VCaP (cell line): ENCODE measurements around the gene GIPR.

Experiments
- H3K27ac ChIP-seq: fragments of 450-650 bp; 2 replicates; pipeline ENCODE4 v1.5.1; 2017
- TF ChIP-seq, protein P1 (sequence below): fragments of 450-650 bp; conservative IDR thresholded peaks from 2 replicates; pipeline ENCODE4 v1.5.1; 2017; ENCODE audit warnings: mild to moderate bottlenecking, moderate library complexity

Gene GIPR

GRCh38 chr19:45664575-45664974 lies 3.4 kb upstream of the GIPR start:
- no peak overlapping the region for H3K27ac ChIP-seq
- TF ChIP-seq, protein P1, sequence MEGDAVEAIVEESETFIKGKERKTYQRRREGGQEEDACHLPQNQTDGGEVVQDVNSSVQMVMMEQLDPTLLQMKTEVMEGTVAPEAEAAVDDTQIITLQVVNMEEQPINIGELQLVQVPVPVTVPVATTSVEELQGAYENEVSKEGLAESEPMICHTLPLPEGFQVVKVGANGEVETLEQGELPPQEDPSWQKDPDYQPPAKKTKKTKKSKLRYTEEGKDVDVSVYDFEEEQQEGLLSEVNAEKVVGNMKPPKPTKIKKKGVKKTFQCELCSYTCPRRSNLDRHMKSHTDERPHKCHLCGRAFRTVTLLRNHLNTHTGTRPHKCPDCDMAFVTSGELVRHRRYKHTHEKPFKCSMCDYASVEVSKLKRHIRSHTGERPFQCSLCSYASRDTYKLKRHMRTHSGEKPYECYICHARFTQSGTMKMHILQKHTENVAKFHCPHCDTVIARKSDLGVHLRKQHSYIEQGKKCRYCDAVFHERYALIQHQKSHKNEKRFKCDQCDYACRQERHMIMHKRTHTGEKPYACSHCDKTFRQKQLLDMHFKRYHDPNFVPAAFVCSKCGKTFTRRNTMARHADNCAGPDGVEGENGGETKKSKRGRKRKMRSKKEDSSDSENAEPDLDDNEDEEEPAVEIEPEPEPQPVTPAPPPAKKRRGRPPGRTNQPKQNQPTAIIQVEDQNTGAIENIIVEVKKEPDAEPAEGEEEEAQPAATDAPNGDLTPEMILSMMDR: no peak

DNA sequence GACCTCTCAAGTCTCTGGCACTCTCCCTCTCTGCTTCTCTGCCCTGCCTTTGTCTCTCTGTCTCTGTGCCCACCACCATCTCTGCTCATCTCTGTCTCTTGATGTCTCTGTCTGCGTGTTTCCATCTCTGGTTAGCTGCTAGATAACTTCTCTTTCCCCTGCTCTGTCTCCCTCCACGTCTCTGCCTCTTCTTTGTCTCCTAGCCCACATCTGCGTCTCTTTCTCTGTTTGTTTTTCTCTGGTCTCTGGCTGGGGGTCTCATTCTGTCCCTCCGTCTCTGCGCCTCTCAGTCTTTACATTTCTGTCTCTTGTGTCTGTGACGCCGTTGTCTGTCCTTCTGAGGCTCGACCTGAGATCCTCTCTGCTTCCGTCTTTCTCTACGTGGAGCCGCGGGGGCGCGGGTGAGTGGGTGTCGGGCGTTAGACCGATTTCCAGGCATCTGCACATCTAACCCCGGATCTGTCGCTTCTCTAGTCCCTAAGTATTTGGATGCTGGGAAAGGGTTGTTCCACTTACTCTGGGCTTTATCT lies 386 bp downstream of the GIPR start:
- TF ChIP-seq, protein P1: no peak
- peak overlapping the region; percentile 10; the same call in 1 of the 2 replicates for H3K27ac ChIP-seq

DNA sequence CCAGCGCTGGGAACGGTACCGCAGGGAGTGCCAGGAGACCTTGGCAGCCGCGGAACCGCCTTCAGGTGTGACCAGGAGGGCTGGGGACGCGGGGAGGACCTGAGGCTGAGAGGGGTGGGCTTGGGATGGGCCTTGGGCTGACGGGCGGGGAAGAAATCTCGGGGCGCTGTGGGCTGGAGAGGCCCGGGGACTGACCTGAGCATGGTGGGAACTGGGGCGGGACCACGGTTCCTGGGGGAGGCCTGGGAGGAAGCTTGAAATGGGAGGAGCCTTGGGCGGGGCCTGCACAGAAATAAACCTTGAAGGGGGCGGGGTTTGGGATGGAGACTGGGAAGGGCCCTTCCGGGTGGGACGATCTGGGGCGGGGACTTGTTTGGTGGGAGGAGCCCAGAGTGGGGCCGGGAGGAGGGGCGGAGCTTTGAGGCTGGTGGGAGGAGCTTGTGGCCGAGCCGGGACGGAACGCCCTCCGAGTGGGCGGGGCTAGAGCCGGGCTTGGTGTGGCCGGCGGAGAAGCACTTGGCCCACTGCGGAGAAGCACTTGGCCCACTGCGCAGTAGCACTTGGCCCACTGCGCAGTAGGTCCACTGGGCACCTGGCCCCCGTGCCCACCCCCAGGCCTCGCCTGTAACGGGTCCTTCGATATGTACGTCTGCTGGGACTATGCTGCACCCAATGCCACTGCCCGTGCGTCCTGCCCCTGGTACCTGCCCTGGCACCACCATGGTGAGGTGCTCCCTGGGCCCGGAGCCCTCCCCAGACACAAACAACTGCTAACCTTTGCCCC lies 2.8 kb downstream of the GIPR start:
- no peak overlapping the region for H3K27ac ChIP-seq
- TF ChIP-seq, protein P1: no peak

- TF ChIP-seq, protein P1: no peak
- H3K27ac ChIP-seq: no peak overlapping the region
Measured at GRCh38 chr19:45674946-45675345, 6.9 kb downstream of the GIPR start.

GRCh38 chr19:45676851-45677263 lies 8.8 kb downstream of the GIPR start:
- H3K27ac ChIP-seq: no peak overlapping the region; the same call in 1 of the 2 replicates
- TF ChIP-seq, protein P1: no peak

GRCh38 chr19:45677351-45678230 lies 9.6 kb downstream of the GIPR start:
- peak overlapping the region; percentile 39; the same call in 1 of the 2 replicates for H3K27ac ChIP-seq
- TF ChIP-seq, protein P1: peak; percentile 78
